Measurements from ENCODE around the gene TUBB.
"Not testable (repeated sequence)": the region's sequence is repeated elsewhere in the genome, so short reads cannot be mapped to it uniquely, and the experiment has no call there.

Gene TUBB

GRCh38 chr6:30687659-30688431 is 32.3 kb upstream of the TUBB start:
- no peak for DNase-seq

DNA sequence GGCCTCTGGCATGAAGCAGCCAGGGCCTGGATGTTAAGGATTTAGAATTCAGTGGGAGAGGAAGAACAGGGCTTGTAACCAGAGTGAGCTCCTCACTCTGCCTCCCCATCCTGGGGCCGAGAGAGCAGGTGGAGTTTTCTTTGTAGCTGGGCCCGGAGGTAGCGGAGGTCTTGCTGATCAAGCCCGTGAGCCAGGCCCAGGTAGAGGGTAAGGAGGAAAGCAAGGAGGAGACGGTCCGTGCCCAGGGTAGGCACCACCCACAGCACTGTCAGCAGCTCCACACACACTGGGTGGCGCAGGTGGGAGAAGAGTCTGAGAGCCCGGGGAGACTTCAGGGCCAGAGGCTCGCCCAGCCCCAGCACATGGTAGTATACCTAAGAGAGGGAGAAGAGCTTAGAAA is 31.6 kb upstream of the TUBB start:
- DNase-seq, result no peak

GRCh38 chr6:30689022-30689865 is 30.9 kb upstream of the TUBB start:
- no peak for DNase-seq

DNA sequence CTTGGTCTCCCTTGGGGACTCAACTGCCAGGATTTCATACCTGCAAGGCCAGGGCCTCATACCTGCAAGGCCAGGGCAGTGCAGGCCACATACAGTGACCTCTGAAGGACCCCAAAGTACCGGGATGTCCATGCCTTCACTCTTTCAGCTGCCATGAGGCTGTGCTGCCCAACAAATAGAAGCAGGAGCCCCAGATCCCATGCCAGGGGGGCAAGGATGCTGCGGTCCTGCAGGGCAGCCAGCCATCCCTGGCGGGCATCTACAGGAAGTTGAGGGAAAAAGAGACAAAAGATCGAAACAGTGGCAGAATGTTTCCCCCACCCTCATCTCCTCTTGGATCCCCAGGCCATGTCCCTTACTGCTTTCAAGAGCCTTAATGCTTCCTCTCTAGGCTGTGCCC is 30.2 kb upstream of the TUBB start:
- DNase-seq, result no peak

DNA sequence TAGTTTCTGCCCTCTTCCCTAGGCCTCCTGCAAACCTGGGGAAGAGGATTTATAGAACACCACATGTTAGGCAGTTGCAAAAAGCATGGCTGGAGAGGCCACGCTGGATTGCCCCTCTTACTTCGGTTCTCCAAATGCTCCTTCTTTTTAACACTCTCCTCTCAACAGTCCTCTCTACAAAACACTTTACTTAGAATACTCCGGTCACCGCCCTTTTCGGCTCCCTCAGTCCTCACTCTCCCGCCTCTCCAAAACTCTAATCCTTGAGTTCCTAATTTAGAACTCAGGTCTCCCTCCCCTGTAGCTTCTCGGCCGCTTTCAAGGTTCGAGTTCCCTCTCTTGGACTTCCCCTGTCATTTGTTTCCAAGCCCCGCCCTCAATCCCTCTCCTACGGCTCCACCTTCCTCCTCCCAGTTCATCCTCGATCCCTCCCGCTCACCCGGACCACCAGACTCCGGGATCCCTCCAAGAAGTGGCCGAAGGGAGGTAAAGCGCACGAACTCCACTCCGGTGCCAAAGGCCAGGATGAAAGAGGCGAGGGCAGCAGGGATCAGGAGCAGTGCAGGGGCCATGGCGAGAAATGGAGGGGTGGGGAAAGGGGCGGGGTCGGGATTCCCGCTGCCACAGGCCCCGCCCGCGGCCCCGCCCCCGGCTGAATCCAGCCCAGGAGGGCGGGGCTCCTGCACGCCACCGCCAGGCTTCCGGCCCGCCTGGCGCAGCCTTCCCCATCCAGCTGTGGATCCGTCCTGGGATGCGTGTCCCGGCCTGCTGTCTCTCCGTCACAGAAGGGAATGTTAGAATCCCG is 29.5 kb upstream of the TUBB start, which contains the start of gene NRM:
Gene NRM, minus strand, starts transcription at position 582 of the 805 bp plus-strand sequence. Its CDS starts 10 bp downstream, at position 572.
- peak; percentile 58 for DNase-seq

DNA sequence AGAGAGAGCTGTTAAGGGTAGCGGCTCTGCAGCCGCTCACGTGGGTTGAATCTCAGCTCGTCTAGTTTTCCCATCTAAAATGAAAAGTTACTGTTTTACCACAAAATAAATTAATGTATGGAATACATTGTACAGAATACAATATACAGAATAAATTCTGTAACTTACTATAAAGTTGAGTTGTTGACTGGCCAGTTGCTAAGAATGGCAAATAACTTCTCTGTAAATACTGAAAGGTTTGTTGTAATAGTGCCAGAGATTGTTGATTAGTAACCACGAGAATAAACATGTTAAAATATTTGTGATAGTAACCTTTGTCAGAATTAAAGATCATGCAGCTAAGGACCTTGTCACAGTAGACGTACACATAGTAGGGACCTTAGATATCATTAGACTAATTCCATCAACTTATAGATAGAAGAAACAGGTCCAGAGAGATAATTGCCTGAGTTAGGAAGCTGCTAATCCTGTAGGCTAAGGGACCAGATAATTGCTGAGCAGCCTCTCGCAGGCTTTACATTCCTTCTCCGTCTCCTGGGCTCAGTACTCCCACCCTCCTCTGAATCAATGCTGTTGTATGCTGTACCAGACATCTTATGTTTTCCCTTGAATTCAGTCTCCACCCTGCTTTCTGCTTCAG is 28.8 kb upstream of the TUBB start:
- no peak for DNase-seq

- no peak for DNase-seq
Measured at GRCh38 chr6:30696432-30696831, 23.7 kb upstream of the TUBB start.

GRCh38 chr6:30700340-30700739 is 19.8 kb upstream of the TUBB start:
- DNase-seq, result no peak

DNA sequence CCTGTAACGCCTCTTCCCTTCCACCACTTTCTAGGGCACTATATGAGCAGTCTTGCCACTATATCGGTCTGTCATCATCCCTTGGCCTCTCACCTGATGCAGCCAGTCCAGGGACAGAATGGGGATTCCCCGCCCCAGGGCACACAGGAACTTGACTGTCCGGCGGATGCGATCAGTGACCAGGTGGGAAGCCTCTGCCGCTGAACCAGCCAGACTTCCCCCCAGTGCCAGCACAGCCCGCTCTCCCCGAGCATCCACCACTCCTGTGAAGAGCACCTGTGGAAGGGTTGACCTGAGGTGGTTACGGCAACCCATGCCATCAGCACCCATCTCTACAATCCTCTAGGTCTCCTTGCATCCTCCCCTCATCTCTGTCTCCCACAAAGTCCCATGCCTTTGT is 17.1 kb upstream of the TUBB start:
- DNase-seq, result no peak

GRCh38 chr6:30703821-30704220 is 16.3 kb upstream of the TUBB start:
- no peak for DNase-seq

DNA sequence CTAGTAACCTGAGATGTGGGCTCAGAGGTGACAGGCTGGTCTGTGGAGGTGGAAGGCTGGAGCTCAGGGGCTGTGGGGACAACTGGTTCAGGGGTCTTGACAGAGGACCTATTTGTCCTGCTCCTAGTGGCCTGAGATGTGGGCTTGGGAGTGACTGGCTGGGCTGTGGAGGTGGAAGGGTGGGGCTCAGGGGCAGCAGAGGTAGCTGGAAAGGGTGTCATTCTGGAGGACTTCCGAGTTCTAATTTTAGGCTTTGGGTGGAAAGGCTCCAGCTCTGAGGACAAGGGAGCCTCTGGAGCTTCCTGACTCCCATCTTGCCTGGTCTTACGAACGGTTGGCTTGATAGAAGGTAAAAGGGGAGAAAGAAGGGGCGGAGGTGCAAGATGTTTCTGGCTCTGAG is 14.5 kb upstream of the TUBB start:
- no peak for DNase-seq

DNA sequence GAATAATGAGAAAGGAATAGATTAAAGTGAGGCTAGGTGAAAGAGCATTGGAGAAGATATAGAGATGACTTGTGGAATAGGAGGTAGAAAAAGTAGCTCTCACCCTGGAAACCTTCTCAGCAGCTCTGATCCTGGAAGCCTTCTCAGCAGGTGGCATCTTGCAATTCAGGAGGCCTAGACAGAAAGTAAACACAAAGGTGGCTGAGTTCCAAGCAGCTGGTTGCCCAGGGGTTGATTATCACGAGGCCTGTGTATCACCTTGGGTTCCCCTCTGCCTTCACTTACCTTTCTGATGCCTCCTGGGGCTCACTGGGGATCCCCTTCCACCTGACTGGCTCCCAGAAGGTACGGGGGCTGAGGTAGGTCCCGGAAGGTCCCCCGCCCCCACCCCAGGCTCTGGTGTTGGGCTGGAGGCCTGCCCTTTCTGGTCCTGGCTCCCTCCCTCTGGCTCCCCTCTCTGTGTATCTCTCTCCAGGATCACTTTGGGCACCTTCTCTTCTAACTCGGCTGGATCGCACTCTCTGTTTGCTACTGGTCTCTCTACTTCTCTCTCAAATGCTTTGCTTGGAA is 12.8 kb upstream of the TUBB start:
- DNase-seq, result no peak

DNA sequence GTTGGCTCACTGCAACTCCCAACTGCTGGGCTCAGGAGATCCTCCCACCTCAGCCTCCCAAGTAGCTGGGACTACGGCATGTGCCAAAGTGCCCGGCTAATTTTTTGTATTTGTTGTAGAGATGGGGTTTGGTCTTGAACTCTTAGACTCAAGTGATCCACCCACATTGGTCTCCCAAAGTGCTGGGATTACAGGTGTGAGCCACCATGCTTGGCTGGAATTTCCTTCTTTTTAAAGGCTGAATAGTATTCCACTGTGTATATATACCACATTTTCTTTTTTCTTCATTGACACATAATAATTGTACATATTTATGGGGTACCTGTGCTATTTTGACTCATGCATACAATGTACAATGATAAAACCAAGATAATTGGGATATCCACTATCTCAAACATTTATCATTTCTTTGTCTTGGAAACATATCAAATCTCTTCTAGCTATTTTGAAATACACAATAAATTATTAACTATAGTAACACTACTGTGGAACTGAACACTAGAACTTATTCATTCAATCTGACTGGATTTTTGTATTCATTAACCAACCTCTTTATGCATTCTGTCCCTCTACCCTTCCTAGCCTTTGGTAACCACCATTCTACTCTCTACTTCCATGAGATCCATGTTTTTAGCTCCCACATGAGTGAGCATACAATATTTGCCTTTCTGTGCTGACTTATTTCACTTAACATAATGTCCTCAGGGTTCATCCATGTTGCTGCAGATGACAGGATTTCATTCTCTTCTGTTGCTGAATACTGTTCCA is 10.9 kb upstream of the TUBB start:
- no peak for DNase-seq

- no peak for DNase-seq
Measured at GRCh38 chr6:30711758-30712380, 8.3 kb upstream of the TUBB start.

GRCh38 chr6:30712441-30712945 is 7.7 kb upstream of the TUBB start:
- DNase-seq, result no peak

GRCh38 chr6:30714263-30714662 is 5.9 kb upstream of the TUBB start:
- no peak for DNase-seq

DNA sequence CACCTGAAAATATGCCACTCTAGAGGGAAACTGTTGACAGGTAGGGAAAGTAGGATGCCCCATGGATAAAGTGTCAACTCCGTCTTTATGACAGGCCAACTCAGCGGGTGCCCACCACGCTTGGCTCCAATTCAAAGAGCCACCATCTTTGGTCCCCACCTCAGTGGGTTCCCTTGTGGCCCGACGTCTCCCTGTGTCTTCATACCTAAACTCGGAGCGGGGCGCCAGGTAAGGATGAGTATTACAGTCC is 3.3 kb upstream of the TUBB start:
- DNase-seq, result no peak

- DNase-seq, result peak; percentile 99
Measured at GRCh38 chr6:30717129-30717844, 2.9 kb upstream of the TUBB start, which contains the start of gene MDC1. Gene MDC1, minus strand, starts transcription at chr6:30717281. Its CDS starts 2,106 bp downstream, at chr6:30715175.

DNA sequence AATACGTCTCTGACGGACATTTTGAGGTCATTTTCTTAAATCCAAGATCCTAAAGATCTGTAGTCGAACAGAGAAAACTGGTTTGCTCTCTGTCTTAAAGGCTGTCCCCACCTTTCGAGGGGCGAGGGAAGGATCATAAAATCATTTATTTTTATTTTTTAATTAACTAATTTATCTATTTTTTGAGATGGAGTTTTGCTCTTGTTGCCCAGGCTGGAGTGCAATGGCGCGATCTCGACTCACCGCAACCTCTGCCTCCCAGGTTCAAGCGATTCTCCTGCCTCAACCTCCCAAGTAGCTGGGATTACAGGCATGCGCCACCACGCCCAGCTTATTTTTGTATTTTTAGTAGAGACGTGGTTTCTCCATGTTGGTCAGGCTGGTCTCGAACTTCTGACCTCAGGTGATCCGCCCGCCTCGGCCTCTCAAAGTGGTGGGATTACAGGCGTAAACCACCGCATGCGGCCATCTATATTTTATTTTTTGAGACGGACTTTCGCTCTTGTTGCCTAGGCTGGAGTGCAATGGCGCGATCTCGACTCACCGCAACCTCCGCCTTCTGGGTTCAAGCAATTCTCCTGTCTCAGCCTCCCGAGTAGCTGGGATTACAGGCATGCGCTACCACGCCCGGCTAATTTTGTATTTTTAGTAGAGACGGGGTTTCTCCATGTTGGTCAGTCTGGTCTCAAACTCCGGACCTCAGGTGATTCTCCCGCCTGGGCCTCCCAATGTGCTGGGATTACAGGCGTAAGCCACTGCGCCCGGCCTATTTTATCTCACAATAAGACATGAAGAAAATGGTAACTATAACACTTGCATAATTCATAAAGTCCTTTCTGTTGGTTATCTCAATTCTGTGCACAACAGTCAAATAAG is 2.1 kb upstream of the TUBB start:
- DNase-seq, result not testable (repeated sequence)
